ENCODE results near the gene TM4SF20.
"Not testable (repeated sequence)": the region's sequence is repeated elsewhere in the genome, so short reads cannot be mapped to it uniquely, and the experiment has no call there.

The TM4SF20 gene

GRCh38 chr2:227398684-227399670 lies 19.9 kb upstream of the TM4SF20 start:
- no peak for DNase-seq

- DNase-seq: no peak
Observed at GRCh38 chr2:227397562-227397961, 18.5 kb upstream of the TM4SF20 start.

GRCh38 chr2:227395556-227395955 lies 16.4 kb upstream of the TM4SF20 start:
- DNase-seq: no peak

GRCh38 chr2:227394401-227394800 lies 15.3 kb upstream of the TM4SF20 start:
- no peak for DNase-seq

- DNase-seq: no peak
Observed at GRCh38 chr2:227390468-227391256, 11.6 kb upstream of the TM4SF20 start.

GRCh38 chr2:227389661-227390060 lies 10.6 kb upstream of the TM4SF20 start:
- no peak for DNase-seq

GRCh38 chr2:227389231-227389630 lies 10.1 kb upstream of the TM4SF20 start:
- no peak for DNase-seq

GRCh38 chr2:227388537-227389011 lies 9.5 kb upstream of the TM4SF20 start:
- DNase-seq: peak; percentile 95

GRCh38 chr2:227387583-227387982 lies 8.5 kb upstream of the TM4SF20 start, which contains the start of gene SCYGR1:
Gene SCYGR1 (minus strand): TSS chr2:227387949. CDS start chr2:227387949, 0 bp downstream.
- not testable (repeated sequence) for DNase-seq

GRCh38 chr2:227386630-227387029 lies 7.5 kb upstream of the TM4SF20 start:
- no peak for DNase-seq

GRCh38 chr2:227383686-227384085 lies 4.6 kb upstream of the TM4SF20 start:
- DNase-seq: no peak

- not testable (repeated sequence) for DNase-seq
Observed at GRCh38 chr2:227382241-227382835, 3.2 kb upstream of the TM4SF20 start.

GRCh38 chr2:227378371-227378782 lies 729 bp downstream of the TM4SF20 start:
- peak; percentile 70 for DNase-seq

- peak; percentile 22 for DNase-seq
Observed at GRCh38 chr2:227377467-227378351, 1.4 kb downstream of the TM4SF20 start.

GRCh38 chr2:227376656-227377396 lies 2.3 kb downstream of the TM4SF20 start:
- no peak for DNase-seq

- DNase-seq: peak; percentile 43
Observed at GRCh38 chr2:227374158-227374557, 4.9 kb downstream of the TM4SF20 start.

- DNase-seq: no peak
Observed at GRCh38 chr2:227373389-227373788, 5.7 kb downstream of the TM4SF20 start.

- peak; percentile 70 for DNase-seq
Observed at GRCh38 chr2:227370791-227371312, 8.3 kb downstream of the TM4SF20 start.

GRCh38 chr2:227370092-227370491 lies 9.0 kb downstream of the TM4SF20 start:
- DNase-seq: no peak

GRCh38 chr2:227368574-227368973 lies 10.5 kb downstream of the TM4SF20 start:
- DNase-seq: no peak

GRCh38 chr2:227367427-227367795 lies 11.7 kb downstream of the TM4SF20 start:
- DNase-seq: no peak
